HepG2 (cell line): ENCODE measurements around the gene DNPH1. TPM values are rescaled to one million over a fixed set of nuclear protein-coding genes. Genes with fewer than 3 reads are reported as not detected.

Experiments used
- BRCA1 ChIP-seq: sonication (generic); formaldehyde crosslinking; IDR thresholded peaks from 2 replicates; pipeline ENCODE4 v1.4.0; 2020; ENCODE audit warnings: missing genetic modification reagents
- CBX1 ChIP-seq: IDR thresholded peaks from one replicate; pipeline ENCODE4 v1.6.1; 2016; ENCODE audit warnings: antibody characterized with exemption, low read depth
- CCDC6 ChIP-seq: sonication (generic); formaldehyde crosslinking; IDR thresholded peaks from 2 replicates; pipeline ENCODE4 v1.8.1; 2022; ENCODE audit warnings: mild to moderate bottlenecking, missing genetic modification reagents, moderate library complexity
- CEBPB ChIP-seq: IDR thresholded peaks from 2 replicates; pipeline ENCODE4 v1.6.1; 2011; ENCODE audit warnings: low read depth, low read length, improper control_type of control experiment, borderline replicate concordance
- E2F5 ChIP-seq: sonication (generic); formaldehyde crosslinking; conservative IDR thresholded peaks from 2 replicates; pipeline ENCODE4 v1.4.0; 2020; ENCODE audit warnings: missing genetic modification reagents
- HDAC1 ChIP-seq: sonication (generic); formaldehyde crosslinking; IDR thresholded peaks from 2 replicates; pipeline ENCODE4 v1.5.1; 2020; ENCODE audit warnings: mild to moderate bottlenecking, missing genetic modification reagents
- NCOA1 ChIP-seq: sonication (generic); formaldehyde crosslinking; IDR thresholded peaks from 2 replicates; pipeline ENCODE4 v1.9.0; 2021; ENCODE audit warnings: missing genetic modification reagents
- PCBP2 ChIP-seq: fragments of 200-400 bp; formaldehyde crosslinking; optimal IDR thresholded peaks from 2 replicates; pipeline ENCODE3; 2018; ENCODE audit warnings: low read length, low read depth; ENCODE audit not compliant: poor library complexity, severe bottlenecking
- RXRA ChIP-seq: sonication (generic); formaldehyde crosslinking; IDR thresholded peaks from 2 replicates; pipeline ENCODE4 v1.5.1; 2020; ENCODE audit warnings: missing genetic modification reagents
- SALL1 ChIP-seq: sonication (generic); formaldehyde crosslinking; IDR thresholded peaks from 2 replicates; pipeline ENCODE4 v1.8.0; 2022; ENCODE audit warnings: mild to moderate bottlenecking, missing genetic modification reagents
- SATB2 ChIP-seq: sonication (generic); formaldehyde crosslinking; IDR thresholded peaks from 2 replicates; pipeline ENCODE4 v1.5.0; 2020; ENCODE audit warnings: missing genetic modification reagents
- ZBTB14 ChIP-seq: sonication (generic); formaldehyde crosslinking; IDR thresholded peaks from 2 replicates; pipeline ENCODE4 v1.4.0; 2020; ENCODE audit warnings: missing genetic modification reagents
- ZBTB4 ChIP-seq: sonication (generic); formaldehyde crosslinking; IDR thresholded peaks from 2 replicates; pipeline ENCODE4 v1.4.0; 2020; ENCODE audit warnings: missing genetic modification reagents, mild to moderate bottlenecking, borderline replicate concordance
- ZNF12 ChIP-seq: sonication (generic); formaldehyde crosslinking; IDR thresholded peaks from 2 replicates; pipeline ENCODE4 v1.5.0; 2020; ENCODE audit warnings: missing genetic modification reagents
- ZNF350 ChIP-seq: sonication (generic); formaldehyde crosslinking; IDR thresholded peaks from 2 replicates; pipeline ENCODE4 v1.4.0; 2020; ENCODE audit warnings: mild to moderate bottlenecking, low read depth, missing genetic modification reagents, borderline replicate concordance
- ZNF597 ChIP-seq: sonication (generic); formaldehyde crosslinking; IDR thresholded peaks from 2 replicates; pipeline ENCODE4 v1.5.0; 2020; ENCODE audit warnings: missing genetic modification reagents
- ZNF598 ChIP-seq: sonication (generic); formaldehyde crosslinking; IDR thresholded peaks from 2 replicates; pipeline ENCODE4 v1.5.1; 2020; ENCODE audit warnings: mild to moderate bottlenecking, missing genetic modification reagents, borderline replicate concordance
- ZNF740 ChIP-seq: sonication (generic); formaldehyde crosslinking; IDR thresholded peaks from 2 replicates; pipeline ENCODE4 v1.4.0; 2020; ENCODE audit warnings: missing genetic modification reagents
- polyA plus RNA-seq, 8 experiments: library from polyadenylated mRNA; depleted of rRNA in 3 of 8; stranded (reverse) in 7 of 8; unstranded in 1 of 8; fragments of >200 nt; fragmentation: Illumina TruSeq in 4 of 8; extraction: Trizol in 4 of 8; gene quantifications; 2 replicates each; pipeline versions ENCODE4 v1.2.1 to v1.2.3, GENCODE V29; 2011 to 2016; ENCODE audit warnings: low read depth in 4 of 8, missing spikeins in 1 of 8, mixed read lengths in 1 of 8; ENCODE audit not compliant: insufficient read depth in 1 of 8
- total RNA-seq, 5 experiments: library from RNA; depleted of rRNA; stranded (reverse); fragments of >200 nt; fragmentation: Illumina TruSeq; extraction: Trizol; gene quantifications; 2 replicates each; pipeline ENCODE4 v1.2.3, GENCODE V29; 2016; ENCODE audit warnings: low read depth in 1 of 5
- TF ChIP-seq, protein P1 (sequence below): sonication (generic); formaldehyde crosslinking; IDR thresholded peaks from 2 replicates; pipeline ENCODE4 v1.4.0; 2020; ENCODE audit warnings: mild to moderate bottlenecking, missing genetic modification reagents
- TF ChIP-seq, protein P2 (sequence below): IDR thresholded peaks from 2 replicates; pipeline ENCODE4 v1.6.1; 2016; ENCODE audit warnings: missing compliant biosample characterization, missing genetic modification reagents, borderline replicate concordance

Gene DNPH1
- total and polyA plus RNA-seq, 2 of the 13 experiments (the other 11 are each of a cell fraction or from before 2014, with no cell fraction given): 56.5 to 75.1 TPM

- TF ChIP-seq CCDC6 (CRISPR knock-in tag): no peak
- no peak for TF ChIP-seq PCBP2
- TF ChIP-seq ZNF597 (CRISPR knock-in tag): no peak
- no peak for TF ChIP-seq CBX1
- peak; percentile 88 for TF ChIP-seq SALL1 (CRISPR knock-in tag)
- TF ChIP-seq E2F5: no peak
- TF ChIP-seq ZNF740: peak; percentile 66; the same call in 1 of the 2 replicates
- no peak for TF ChIP-seq CEBPB
- TF ChIP-seq BRCA1 (CRISPR knock-in tag): no peak
- no peak for TF ChIP-seq SATB2 (CRISPR knock-in tag)
- TF ChIP-seq ZBTB14: no peak
- TF ChIP-seq ZNF350 (CRISPR knock-in tag): 0 out of 2 replicates have a peak, but pooled peaks have one; percentile 60
- TF ChIP-seq NCOA1 (CRISPR knock-in tag): peak; percentile 71; the same call in 1 of the 2 replicates
- peak; percentile 78; the same call in 1 of the 2 replicates for TF ChIP-seq RXRA
- TF ChIP-seq, protein P1, sequence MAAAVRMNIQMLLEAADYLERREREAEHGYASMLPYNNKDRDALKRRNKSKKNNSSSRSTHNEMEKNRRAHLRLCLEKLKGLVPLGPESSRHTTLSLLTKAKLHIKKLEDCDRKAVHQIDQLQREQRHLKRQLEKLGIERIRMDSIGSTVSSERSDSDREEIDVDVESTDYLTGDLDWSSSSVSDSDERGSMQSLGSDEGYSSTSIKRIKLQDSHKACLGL (CRISPR knock-in tag): 0 out of 2 replicates have a peak, but pooled peaks have one; percentile 17
- TF ChIP-seq HDAC1: peak; percentile 87
- TF ChIP-seq ZNF598 (CRISPR knock-in tag): no peak
- TF ChIP-seq ZBTB4 (CRISPR knock-in tag): peak; percentile 47
- TF ChIP-seq, protein P2, sequence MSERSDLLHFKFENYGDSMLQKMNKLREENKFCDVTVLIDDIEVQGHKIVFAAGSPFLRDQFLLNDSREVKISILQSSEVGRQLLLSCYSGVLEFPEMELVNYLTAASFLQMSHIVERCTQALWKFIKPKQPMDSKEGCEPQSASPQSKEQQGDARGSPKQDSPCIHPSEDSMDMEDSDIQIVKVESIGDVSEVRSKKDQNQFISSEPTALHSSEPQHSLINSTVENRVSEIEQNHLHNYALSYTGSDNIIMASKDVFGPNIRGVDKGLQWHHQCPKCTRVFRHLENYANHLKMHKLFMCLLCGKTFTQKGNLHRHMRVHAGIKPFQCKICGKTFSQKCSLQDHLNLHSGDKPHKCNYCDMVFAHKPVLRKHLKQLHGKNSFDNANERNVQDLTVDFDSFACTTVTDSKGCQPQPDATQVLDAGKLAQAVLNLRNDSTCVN (CRISPR knock-in tag): no peak; the same call in 1 of the 2 replicates
- no peak for TF ChIP-seq ZNF12 (CRISPR knock-in tag)
These were observed 47.5 kb upstream of the DNPH1 start (continued) for GRCh38 chr6:43276577-43277305.
